SHP77 treated with DMSO at 0.1 percent for 48 hours (cell line): ENCODE data around the gene HSBP1L1.
A peak's percentile ranks its signal among the peaks of the same experiment; 100 is the strongest.
"Not testable (repeated sequence)": the region's sequence is repeated elsewhere in the genome, so short reads cannot be mapped to it uniquely, and the experiment has no call there.

ENCODE experiments used
- DNase-seq: peaks from one replicate; lab custom pipeline; 2025; lab: John Stamatoyannopoulos, UW

The HSBP1L1 gene

DNA sequence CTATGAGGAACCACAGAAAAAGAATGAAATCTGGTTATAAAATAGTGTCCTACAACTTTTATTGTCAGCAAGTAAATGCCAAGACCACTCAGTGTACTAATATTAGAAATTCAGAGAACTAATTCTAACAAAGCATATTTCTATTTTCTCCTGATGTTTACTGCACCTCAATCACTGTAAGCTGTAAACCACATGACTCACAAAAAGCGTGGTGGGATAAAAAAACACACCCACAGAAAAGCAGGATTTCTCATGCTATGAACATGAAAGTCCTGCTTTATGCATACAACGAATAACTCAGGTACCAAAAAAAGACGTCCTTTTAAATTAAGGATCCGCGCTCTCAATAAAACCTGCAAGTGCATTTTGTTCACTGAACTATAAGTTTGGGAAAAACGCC is 23.1 kb downstream of the HSBP1L1 start:
- DNase-seq = no peak

GRCh38 chr18:79988071-79988450 is 23.6 kb downstream of the HSBP1L1 start:
- peak; percentile 36 for DNase-seq

DNA sequence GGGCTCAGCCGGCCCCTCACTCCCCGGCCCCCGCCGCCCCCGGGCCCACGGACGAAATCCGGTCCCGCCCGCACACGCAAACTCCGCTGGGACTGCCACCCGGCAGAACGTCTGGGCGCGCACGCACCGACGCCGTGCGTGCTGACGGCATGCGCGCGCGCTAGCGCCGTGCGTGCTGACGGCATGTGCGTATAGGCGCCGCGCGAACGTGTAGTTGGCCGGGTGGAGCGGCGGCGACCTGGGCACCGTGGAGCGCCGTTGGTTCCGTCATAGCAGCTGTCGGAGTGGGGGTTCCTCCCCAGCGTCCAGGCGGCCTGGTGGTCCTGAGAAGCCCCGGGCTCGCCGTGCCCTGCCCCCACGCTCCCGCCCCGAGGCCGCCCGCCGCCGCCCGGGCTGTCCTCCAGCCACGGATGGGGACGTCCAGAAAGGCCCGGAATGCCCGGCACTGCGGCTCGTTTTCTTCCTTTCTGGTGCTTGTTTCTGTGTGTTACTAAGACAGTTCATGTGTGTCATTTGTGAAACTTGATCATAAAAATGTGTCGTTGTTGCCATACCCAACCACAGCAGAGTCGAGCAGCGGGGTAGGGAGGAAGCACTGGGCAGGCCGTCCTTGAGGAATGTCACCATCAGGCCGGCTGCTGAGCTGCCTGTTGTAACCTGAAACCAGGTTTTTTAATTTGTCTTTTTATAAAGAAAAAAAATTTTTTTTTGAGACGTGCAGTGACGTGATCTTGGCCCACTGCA is 24.2 kb downstream of the HSBP1L1 start, which contains the start of gene TXNL4A:
Gene TXNL4A (minus strand): TSS at position 113 of the 744 bp plus-strand sequence. CDS start 171 bp downstream, outside the sequence.
- peak; percentile 36 for DNase-seq

- DNase-seq = no peak
Measured at GRCh38 chr18:79989195-79989497, 24.7 kb downstream of the HSBP1L1 start.

- no peak for DNase-seq
Measured at GRCh38 chr18:79991494-79991893, 27.1 kb downstream of the HSBP1L1 start.

DNA sequence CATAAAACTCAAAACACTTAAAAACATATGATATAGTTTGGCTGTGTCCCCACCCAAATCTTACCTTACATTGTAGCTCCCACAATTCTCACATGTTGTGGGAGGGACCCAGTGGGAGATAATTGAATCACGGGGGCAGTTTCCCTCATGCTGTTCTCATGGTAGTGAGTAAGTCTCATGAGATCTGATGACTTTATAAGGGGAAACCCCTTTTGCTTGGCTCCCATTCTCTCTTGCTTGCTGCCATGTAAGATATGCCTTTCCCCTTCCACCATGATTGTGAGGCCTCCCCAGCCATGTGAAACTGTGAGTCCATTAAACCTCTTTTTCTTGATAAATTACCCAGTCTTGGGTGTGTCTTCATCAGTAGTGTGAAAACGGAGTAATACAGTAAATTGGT is 35.3 kb downstream of the HSBP1L1 start:
- DNase-seq = not testable (repeated sequence)

DNA sequence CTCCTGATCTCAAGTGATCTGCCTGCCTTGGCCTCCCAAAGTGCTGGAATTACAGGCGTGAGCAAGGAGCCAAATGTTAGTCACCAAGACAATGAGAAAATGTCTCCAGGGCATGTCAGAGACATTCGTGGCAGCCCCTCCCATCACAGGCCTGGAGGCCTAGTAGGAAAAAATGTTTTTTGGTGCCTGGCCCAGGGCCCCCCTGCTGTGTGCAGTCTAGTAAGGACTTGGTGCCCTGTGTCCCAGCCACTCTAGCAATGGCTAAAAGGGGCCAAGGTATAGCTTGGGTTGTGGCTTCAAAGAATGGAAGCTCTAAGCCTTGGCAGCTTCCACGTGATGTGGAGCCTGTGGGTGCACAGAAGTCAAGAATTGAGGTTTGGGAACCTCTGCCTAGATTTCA is 36.4 kb downstream of the HSBP1L1 start:
- no peak for DNase-seq

DNA sequence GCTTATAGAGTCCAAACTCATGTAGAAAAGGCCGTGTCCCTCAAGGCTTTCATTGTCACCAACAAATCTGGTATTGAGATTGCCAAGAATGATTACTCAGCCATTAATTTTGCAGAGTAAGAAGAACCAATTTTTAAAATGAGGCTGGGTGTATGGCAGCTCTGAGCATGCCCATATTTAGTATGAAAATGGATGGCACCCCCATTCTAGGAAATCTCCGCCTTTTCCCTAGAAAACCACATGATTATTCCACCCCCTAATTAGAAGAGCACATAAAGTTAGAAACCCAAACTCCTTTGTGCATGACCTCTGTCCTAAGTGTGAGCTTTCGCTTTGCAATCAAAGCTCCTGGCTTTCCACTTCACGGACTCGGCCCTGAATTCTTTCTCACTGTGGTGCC is 38.0 kb downstream of the HSBP1L1 start:
- no peak for DNase-seq

GRCh38 chr18:80004600-80005342 is 40.3 kb downstream of the HSBP1L1 start:
- DNase-seq = no peak

DNA sequence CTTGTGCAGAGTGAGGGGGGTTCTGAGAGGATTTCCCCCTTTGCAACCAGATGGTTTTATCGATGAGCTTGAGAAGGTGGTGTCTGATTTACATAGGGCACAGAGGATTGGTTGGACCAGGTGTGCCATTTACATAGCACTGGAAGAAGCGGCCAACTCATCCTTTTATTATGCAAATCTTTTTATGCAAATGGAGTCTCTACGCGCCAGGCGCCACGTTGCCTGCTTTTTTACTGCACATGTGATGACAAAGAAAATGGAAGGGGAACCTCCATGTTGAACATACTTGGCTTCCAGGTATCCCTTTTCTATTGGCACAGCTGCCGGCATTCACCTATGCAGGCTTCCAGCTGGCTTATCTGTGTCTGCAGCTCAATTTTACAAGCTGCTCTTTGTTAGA is 42.3 kb downstream of the HSBP1L1 start:
- no peak for DNase-seq

DNA sequence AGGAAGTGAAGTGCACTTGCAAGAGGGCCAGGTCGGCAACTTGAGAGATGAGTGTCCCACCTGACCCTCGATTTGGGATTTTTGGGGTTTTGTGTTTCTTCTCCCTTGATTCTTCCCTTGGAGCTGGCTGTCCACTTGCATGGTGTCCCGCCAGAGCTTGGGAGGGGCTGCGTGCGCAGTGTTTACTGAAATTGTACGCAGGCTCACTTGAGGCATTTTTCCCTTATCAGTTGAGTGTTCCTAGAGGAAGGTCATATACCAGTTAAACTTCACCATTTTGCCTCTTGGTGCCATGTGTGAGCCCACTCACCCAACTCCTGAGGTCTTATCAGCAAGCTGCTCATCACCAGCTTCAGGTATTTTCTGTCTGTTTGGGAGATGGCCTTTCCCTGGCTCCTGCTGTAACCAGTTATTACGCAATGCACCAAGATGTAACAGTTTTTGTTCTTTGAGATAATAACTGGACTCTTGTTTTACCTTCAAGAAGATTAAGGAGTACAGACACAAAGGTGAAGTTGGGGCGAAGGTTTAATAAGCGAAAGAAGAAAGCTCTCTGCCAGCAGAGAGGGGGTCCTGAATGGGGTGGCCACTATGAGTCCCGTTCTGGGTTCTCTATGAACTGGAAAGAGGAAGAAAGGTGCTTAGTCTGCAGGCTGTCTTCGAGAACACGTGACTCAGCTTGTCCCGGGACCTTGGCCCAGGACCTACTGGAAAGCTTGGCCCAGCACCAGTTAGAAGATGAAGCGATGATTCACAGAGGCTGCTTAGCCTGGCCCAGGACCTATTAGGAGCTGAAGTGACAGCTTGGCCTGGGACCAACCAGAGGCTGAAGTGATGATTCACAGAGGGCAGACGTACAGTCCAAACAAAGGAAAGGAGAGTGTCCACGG is 45.5 kb downstream of the HSBP1L1 start:
- DNase-seq = no peak

GRCh38 chr18:80010551-80010906 is 46.1 kb downstream of the HSBP1L1 start:
- DNase-seq = no peak

- not testable (repeated sequence) for DNase-seq
Measured at GRCh38 chr18:80011496-80012137, 47.2 kb downstream of the HSBP1L1 start.

- no peak for DNase-seq
Measured at GRCh38 chr18:80012714-80013113, 48.3 kb downstream of the HSBP1L1 start.
